HS-27A (cell line): ENCODE results near the gene PBX1.

Experiments used
- DNase-seq: peaks from one replicate; pipeline ENCODE4 v3.0.0-alpha.2; 2012; ENCODE audit warnings: low read depth, missing footprints

The PBX1 gene

GRCh38 chr1:164725401-164725800 is 166.4 kb downstream of the PBX1 start:
- no peak for DNase-seq

GRCh38 chr1:164726235-164726634 is 167.3 kb downstream of the PBX1 start:
- DNase-seq = no peak

- no peak for DNase-seq
Measured at GRCh38 chr1:164728719-164729118, 169.7 kb downstream of the PBX1 start.

GRCh38 chr1:164731161-164731876 is 172.3 kb downstream of the PBX1 start:
- DNase-seq = no peak

- no peak for DNase-seq
Measured at GRCh38 chr1:164733070-164733469, 174.1 kb downstream of the PBX1 start.

- no peak for DNase-seq
Measured at GRCh38 chr1:164733734-164734133, 174.8 kb downstream of the PBX1 start.

GRCh38 chr1:164735315-164736052 is 176.5 kb downstream of the PBX1 start:
- DNase-seq = no peak

GRCh38 chr1:164736137-164736536 is 177.2 kb downstream of the PBX1 start:
- no peak for DNase-seq

- DNase-seq = no peak
Measured at GRCh38 chr1:164739189-164739588, 180.2 kb downstream of the PBX1 start.

GRCh38 chr1:164740000-164740526 is 181.1 kb downstream of the PBX1 start:
- DNase-seq = no peak

- DNase-seq = no peak
Measured at GRCh38 chr1:164742745-164743144, 183.8 kb downstream of the PBX1 start.

- no peak for DNase-seq
Measured at GRCh38 chr1:164743976-164744375, 185.0 kb downstream of the PBX1 start.

GRCh38 chr1:164745736-164746135 is 186.8 kb downstream of the PBX1 start:
- no peak for DNase-seq

GRCh38 chr1:164746632-164747031 is 187.6 kb downstream of the PBX1 start:
- DNase-seq = no peak

GRCh38 chr1:164748253-164748899 is 189.4 kb downstream of the PBX1 start:
- DNase-seq = peak; percentile 68

- DNase-seq = no peak
Measured at GRCh38 chr1:164753521-164754077, 194.6 kb downstream of the PBX1 start.

- DNase-seq = no peak
Measured at GRCh38 chr1:164754088-164754600, 195.2 kb downstream of the PBX1 start.

GRCh38 chr1:164755690-164756089 is 196.7 kb downstream of the PBX1 start:
- no peak for DNase-seq

GRCh38 chr1:164756741-164757140 is 197.8 kb downstream of the PBX1 start:
- DNase-seq = no peak

GRCh38 chr1:164757625-164758024 is 198.6 kb downstream of the PBX1 start:
- DNase-seq = no peak

GRCh38 chr1:164759144-164759920 is 200.3 kb downstream of the PBX1 start:
- no peak for DNase-seq
